ENCODE measurements around the gene OPA3. TPM values are rescaled to one million over a fixed set of nuclear protein-coding genes. Genes with fewer than 3 reads are reported as not detected.

OPA3 gene
- total RNA-seq, 4 donors from 2014 or later, result 5.0 to 26.6 (median 13.6) TPM

Other genes starting within 250 kb of the OPA3 start
- not detected for gene KLC3, start 244.1 kb downstream of the OPA3 start, total RNA-seq
- 10 to 100 TPM; 12.3 to 23.9 (median 14.3) TPM for gene ERCC2, start 214.2 kb downstream of the OPA3 start, total RNA-seq
- gene PPP1R13L, start 179.7 kb downstream of the OPA3 start, total RNA-seq, result 10 to 100 TPM; 16.5 to 53.9 (median 36.2) TPM
- 10 to 100 TPM in 1 of 4 donors, 1 to 10 TPM in 2, under 1 TPM in 1; 0.88 to 10.7 (median 2.5) TPM for gene POLR1G, start 178.2 kb downstream of the OPA3 start, total RNA-seq
- 10 to 100 TPM; 39.9 to 69.3 (median 52.5) TPM for gene ERCC1, start 160.9 kb downstream of the OPA3 start, total RNA-seq
- gene FOSB, start 116.8 kb downstream of the OPA3 start, total RNA-seq, result 10 to 100 TPM in 2 of 4 donors, 1 to 10 TPM in 1, under 1 TPM in 1; 0.85 to 56.1 (median 9.6) TPM
- gene RTN2, start 87.8 kb downstream of the OPA3 start, total RNA-seq, result 10 to 100 TPM in 1 of 4 donors, 1 to 10 TPM in 2, under 1 TPM in 1; 0.53 to 42.1 (median 4.3) TPM
- gene PPM1N, start 86.4 kb downstream of the OPA3 start, total RNA-seq, result 1 to 10 TPM in 2 of 4 donors, not detected in 2; 1.5 to 1.7 TPM
- 100 to 1,000 TPM in 3 of 4 donors, 10 to 100 TPM in 1; 81.7 to 123 (median 112) TPM for gene VASP, start 77.3 kb downstream of the OPA3 start, total RNA-seq
- gene GPR4, start 17.4 kb upstream of the OPA3 start, total RNA-seq, result 1 to 10 TPM in 2 of 4 donors, under 1 TPM in 2; 0.18 to 3.4 (median 1.7) TPM
- 10 to 100 TPM; 17.5 to 60.2 (median 46.9) TPM for gene EML2, start 54.6 kb upstream of the OPA3 start, total RNA-seq
- 1 to 10 TPM in 3 of 4 donors, not detected in 1; 4.6 to 6.0 (median 5.6) TPM for gene GIPR, start 83.4 kb upstream of the OPA3 start, total RNA-seq
- 10 to 100 TPM; 47.3 to 86.2 (median 67.3) TPM for gene SNRPD2, start 107.2 kb upstream of the OPA3 start, total RNA-seq
- gene QPCTL, start 107.9 kb upstream of the OPA3 start, total RNA-seq, result 10 to 100 TPM in 1 of 4 donors, 1 to 10 TPM in 3; 6.1 to 11.6 (median 7.4) TPM
- gene FBXO46, start 146.1 kb upstream of the OPA3 start, total RNA-seq, result 10 to 100 TPM in 3 of 4 donors, 1 to 10 TPM in 1; 8.3 to 25.2 (median 19.7) TPM
- gene MEIOSIN, start 148.6 kb upstream of the OPA3 start, total RNA-seq, result not detected
- gene SIX5, start 184.4 kb upstream of the OPA3 start, total RNA-seq, result 10 to 100 TPM in 1 of 4 donors, 1 to 10 TPM in 3; 3.3 to 11.5 (median 6.2) TPM
- gene DMPK, start 197.7 kb upstream of the OPA3 start, total RNA-seq, result 10 to 100 TPM; 10.5 to 63.5 (median 43.5) TPM
- gene DMWD, start 208.0 kb upstream of the OPA3 start, total RNA-seq, result 10 to 100 TPM; 20.8 to 63.8 (median 35.4) TPM
- 1 to 10 TPM in 1 of 4 donors, under 1 TPM in 1, not detected in 2; 0.54 to 3.3 TPM for gene RSPH6A, start 230.5 kb upstream of the OPA3 start, total RNA-seq